Breast epithelium (tissue), 4 donors: Measurements from ENCODE around the gene BSDC1. TPM values are rescaled to one million over a fixed set of nuclear protein-coding genes. Genes with fewer than 3 reads are reported as not detected.

ENCODE experiments used
- DNase-seq, 2 donors: peaks; one replicate each; pipeline ENCODE4 v3.0.0-alpha.2; 2019; ENCODE audit warnings: low spot score in 2 of 2
- H3K27ac ChIP-seq, 2 donors: fragments of 200-600 bp; sonication (generic) in 1 of 2; one replicate each; pipeline ENCODE4 v1.5.1; 2016 to 2019; ENCODE audit warnings: mild to moderate bottlenecking in 1 of 2
- H3K27me3 ChIP-seq, 2 donors: fragments of 200-600 bp; sonication (generic) in 1 of 2; one replicate each; pipeline versions ENCODE4 v1.5.1 to v1.6.0; 2017 to 2019; ENCODE audit warnings: control low read depth in 1 of 2, mild to moderate bottlenecking in 1 of 2
- H3K36me3 ChIP-seq: fragments of 200-600 bp; one replicate; pipeline ENCODE4 v1.5.1; 2019
- H3K4me1 ChIP-seq, 2 donors: fragments of 200-600 bp; sonication (generic); one replicate each; pipeline ENCODE4 v1.5.1; 2016 to 2019; ENCODE audit warnings: control low read depth in 1 of 2
- H3K4me3 ChIP-seq, 3 donors: fragments of 200-600 bp; sonication (generic); 1 replicate in 2 of 3; 2 replicates in 1 of 3; pipeline ENCODE4 v1.5.1; 2016 to 2019; ENCODE audit warnings: mild to moderate bottlenecking in 3 of 3, moderate library complexity in 2 of 3
- H3K9me3 ChIP-seq, 2 donors: fragments of 200-600 bp; sonication (generic) in 1 of 2; one replicate each; pipeline ENCODE4 v1.5.1; 2016 to 2019; ENCODE audit warnings: control low read depth in 1 of 2
- CTCF ChIP-seq, 3 donors: fragments of 450-650 bp; IDR thresholded peaks; one replicate each; pipeline ENCODE4 v1.5.1; 2016 to 2017; ENCODE audit warnings: antibody characterized with exemption in 3 of 3, mild to moderate bottlenecking in 3 of 3, moderate library complexity in 3 of 3
- POLR2A ChIP-seq: fragments of 450-650 bp; IDR thresholded peaks from one replicate; pipeline ENCODE4 v1.6.1; 2016; ENCODE audit warnings: antibody characterized with exemption, mild to moderate bottlenecking, moderate library complexity
- POLR2AphosphoS5 ChIP-seq, 3 donors: sonication (generic); formaldehyde crosslinking; IDR thresholded peaks; one replicate each; pipeline ENCODE4 v1.6.1; 2017; ENCODE audit warnings: antibody characterized with exemption in 3 of 3
- intact Hi-C: fragments of 100-400 bp; cut with DNase I; formaldehyde crosslinking; loops from one replicate; pipeline ENCODE4 v1.15.1; 2023; ENCODE audit warnings: low total_unique reads
- total RNA-seq, 3 donors: library from RNA; depleted of rRNA; stranded (reverse); fragments of >200 nt; gene quantifications; one replicate each; pipeline ENCODE4 v1.1.0, GENCODE V29; 2016

BSDC1 gene
- total RNA-seq, 3 donors from 2014 or later = 86.9 to 123 (median 95.1) TPM

- intact Hi-C loops = no loop called here
- H3K36me3 ChIP-seq = peaks cover 10% of the 10 kb centered on the region
- no peak for DNase-seq
- H3K27me3 ChIP-seq = no peaks in the 10 kb centered on the region
- H3K4me1 ChIP-seq = peaks cover 0 to 5% of the 10 kb centered on the region in 2 donors
- H3K9me3 ChIP-seq = no peaks in the 10 kb centered on the region
- H3K27ac ChIP-seq = peak within 1 kb of the TSS; percentile 33 to 36
- peak within 1 kb of the TSS; percentile 31 to 64 (median 55) for H3K4me3 ChIP-seq
- TF ChIP-seq POLR2AphosphoS5 (IDR thresholded peaks at IDR 0.05) = no peak
- TF ChIP-seq POLR2A = no peak
- no peak for TF ChIP-seq CTCF (IDR thresholded peaks at IDR 0.05)
Observed at GRCh38 chr1:32362474-32363313, 31.5 kb downstream of the BSDC1 start, which contains the start of the genes FAM229A and TSSK3. Gene FAM229A (minus strand): TSS chr1:32362485. CDS start chr1:32362091, 394 bp downstream. Gene TSSK3 (plus strand): TSS chr1:32362539. CDS start chr1:32362702, 163 bp downstream.

DNA sequence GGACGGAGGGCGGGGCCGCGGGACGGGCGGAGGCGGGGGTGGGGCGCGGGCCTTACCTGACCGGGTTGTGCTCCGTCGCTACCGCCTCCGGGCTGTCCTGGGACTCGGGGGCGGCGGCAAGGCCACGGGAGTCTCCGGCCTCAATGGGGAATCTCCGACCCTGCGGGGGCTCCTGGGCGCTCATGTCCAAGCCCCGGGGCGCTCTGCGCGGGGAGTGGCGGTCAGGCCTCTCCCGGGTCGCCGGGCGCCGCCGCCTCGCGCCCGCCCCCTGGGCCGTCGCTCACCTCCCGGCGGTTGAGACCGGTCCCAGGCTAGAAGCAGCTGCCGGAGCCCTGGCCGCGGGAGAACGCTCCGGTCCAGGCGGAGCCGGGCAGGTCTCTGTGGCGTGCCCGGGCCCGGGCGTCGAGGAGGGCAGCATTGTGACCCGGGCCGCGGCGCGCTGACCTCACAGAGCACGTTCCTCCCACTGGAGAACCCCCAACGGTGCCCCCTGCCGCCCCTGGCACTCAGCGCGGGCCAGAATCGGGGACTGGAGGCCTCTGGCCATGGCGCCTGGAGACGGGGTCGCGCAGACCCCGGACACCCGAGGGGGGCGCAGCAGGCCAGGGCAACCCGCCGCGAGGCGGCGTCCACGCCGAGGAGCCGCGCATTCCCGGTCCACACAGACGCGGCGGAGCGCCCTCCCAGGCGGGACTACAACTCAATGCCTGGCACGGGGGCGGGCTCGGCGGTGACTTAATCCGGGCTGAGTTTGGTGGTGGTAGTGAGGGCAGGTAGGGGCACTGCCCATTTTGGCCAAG is 32.4 kb downstream of the BSDC1 start:
- peak in 1 of 3 donors; percentile 20 for TF ChIP-seq POLR2AphosphoS5 (IDR thresholded peaks at IDR 0.05)
- TF ChIP-seq CTCF (IDR thresholded peaks at IDR 0.05) = peak in 2 of 3 donors; percentile 29 to 41
- TF ChIP-seq POLR2A = no peak
- intact Hi-C loops = no loop called here
- Histone ChIP-seq H3K4me1 (peaks cover 0 to 5% of the 10 kb centered on the region in 2 donors), H3K27me3 (no peaks in the 10 kb centered on the region), H3K4me3 (peak overlapping the region; percentile 31 to 64 (median 55)), H3K27ac (peak overlapping the region; percentile 33 to 36), H3K36me3 (peaks cover 5% of the 10 kb centered on the region), H3K9me3 (no peaks in the 10 kb centered on the region)
- no peak for DNase-seq

GRCh38 chr1:32361308-32361673 is 33.0 kb downstream of the BSDC1 start:
- no peak for TF ChIP-seq POLR2A
- TF ChIP-seq POLR2AphosphoS5 (IDR thresholded peaks at IDR 0.05) = no peak
- TF ChIP-seq CTCF (IDR thresholded peaks at IDR 0.05) = no peak
- peak overlapping the region; percentile 33 to 36 for H3K27ac ChIP-seq
- no peaks in the 10 kb centered on the region for H3K27me3 ChIP-seq
- peaks cover 0 to 5% of the 10 kb centered on the region in 2 donors for H3K4me1 ChIP-seq
- H3K4me3 ChIP-seq = peak overlapping the region; percentile 31 to 64 (median 55)
- no peaks in the 10 kb centered on the region for H3K9me3 ChIP-seq
- no peak for DNase-seq
- intact Hi-C loops = no loop called here
- H3K36me3 ChIP-seq = peaks cover 4% of the 10 kb centered on the region

DNA sequence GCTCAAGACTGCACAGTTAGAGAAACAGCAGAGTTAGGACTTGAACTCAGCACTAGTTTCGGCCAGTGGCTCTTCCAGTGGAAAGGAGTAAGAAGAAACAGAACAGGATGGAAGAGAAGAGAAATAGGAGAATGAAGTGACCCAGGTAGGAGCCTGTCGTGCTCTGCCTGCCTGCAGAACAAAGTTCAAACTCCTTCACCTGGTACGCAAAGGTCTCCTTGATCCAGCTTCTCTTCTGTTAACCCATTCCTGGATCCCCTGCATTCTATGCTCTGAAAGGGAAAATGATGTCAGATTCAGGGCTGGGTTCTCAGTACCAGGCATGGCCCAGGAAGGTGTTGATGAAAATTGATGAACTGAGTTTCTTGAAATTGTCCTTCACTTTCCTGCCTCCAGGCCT is 35.8 kb downstream of the BSDC1 start:
- TF ChIP-seq POLR2A = no peak
- no peak for TF ChIP-seq POLR2AphosphoS5 (IDR thresholded peaks at IDR 0.05)
- no peak for TF ChIP-seq CTCF (IDR thresholded peaks at IDR 0.05)
- no peaks in the 10 kb centered on the region for H3K36me3 ChIP-seq
- DNase-seq = no peak
- peaks cover 2 to 5% of the 10 kb centered on the region in 2 donors for H3K4me1 ChIP-seq
- no peaks in the 10 kb centered on the region for H3K9me3 ChIP-seq
- H3K4me3 ChIP-seq = no peak overlapping the region
- no peak overlapping the region for H3K27ac ChIP-seq
- no peaks in the 10 kb centered on the region for H3K27me3 ChIP-seq
- intact Hi-C loops = no loop called here
